ENCODE measurements around the gene GPR153. TPM values are rescaled to one million over a fixed set of nuclear protein-coding genes. Genes with fewer than 3 reads are reported as not detected.

The GPR153 gene
- total and polyA plus RNA-seq, 5 donors from 2014 or later = 0.15 TPM; not detected in 4

- Histone ChIP-seq H3K27me3 (ENCODE audit: control insufficient read depth, insufficient read depth, low read length) (no peaks in the 10 kb centered on the region), H3K9me3 (ENCODE audit: control insufficient read depth in 2 of 2, low read length in 2 of 2) (no peaks in the 10 kb centered on the region), H3K4me3 (ENCODE audit: low read depth, low read length) (no peak overlapping the region), H3K4me1 (ENCODE audit: control insufficient read depth, insufficient read depth, low read length, poor library complexity, severe bottlenecking) (no peaks in the 10 kb centered on the region), H3K27ac (ENCODE audit: insufficient read depth, low read length, poor library complexity, severe bottlenecking) (no peak overlapping the region), H3K36me3 (ENCODE audit: control insufficient read depth, insufficient read depth, low read length) (no peaks in the 10 kb centered on the region)
- Mint-ChIP-seq H3K27me3 (no peaks in the 10 kb centered on the region), H3K36me3 (peaks cover 9% of the 10 kb centered on the region), H3K9me3 (no peaks in the 10 kb centered on the region), H3K4me1 (no peaks in the 10 kb centered on the region), H3K27ac (no peak overlapping the region), H3K4me3 (no peak overlapping the region)
- ATAC-seq (ENCODE audit: low read depth in 2 of 2) = no peak
- DNase-seq = no peak
Observed at GRCh38 chr1:6276811-6277555, 16.1 kb upstream of the GPR153 start.

- Histone ChIP-seq H3K27ac (ENCODE audit: insufficient read depth, low read length, poor library complexity, severe bottlenecking) (no peak overlapping the region), H3K27me3 (ENCODE audit: control insufficient read depth, insufficient read depth, low read length) (no peaks in the 10 kb centered on the region), H3K4me1 (ENCODE audit: control insufficient read depth, insufficient read depth, low read length, poor library complexity, severe bottlenecking) (no peaks in the 10 kb centered on the region), H3K4me3 (ENCODE audit: low read depth, low read length) (no peak overlapping the region), H3K36me3 (ENCODE audit: control insufficient read depth, insufficient read depth, low read length) (no peaks in the 10 kb centered on the region), H3K9me3 (ENCODE audit: control insufficient read depth in 2 of 2, low read length in 2 of 2) (no peaks in the 10 kb centered on the region)
- ATAC-seq (ENCODE audit: low read depth in 2 of 2) = no peak
- Mint-ChIP-seq H3K4me3 (no peak overlapping the region), H3K36me3 (peaks cover 9% of the 10 kb centered on the region), H3K4me1 (no peaks in the 10 kb centered on the region), H3K27ac (no peak overlapping the region), H3K9me3 (no peaks in the 10 kb centered on the region), H3K27me3 (no peaks in the 10 kb centered on the region)
- DNase-seq = no peak
Observed at GRCh38 chr1:6275826-6276782, 15.2 kb upstream of the GPR153 start.

- Histone ChIP-seq H3K27me3 (ENCODE audit: control insufficient read depth, insufficient read depth, low read length) (no peaks in the 10 kb centered on the region), H3K9me3 (ENCODE audit: control insufficient read depth in 2 of 2, low read length in 2 of 2) (no peaks in the 10 kb centered on the region), H3K36me3 (ENCODE audit: control insufficient read depth, insufficient read depth, low read length) (no peaks in the 10 kb centered on the region), H3K4me3 (ENCODE audit: low read depth, low read length) (no peak overlapping the region), H3K27ac (ENCODE audit: insufficient read depth, low read length, poor library complexity, severe bottlenecking) (no peak overlapping the region), H3K4me1 (ENCODE audit: control insufficient read depth, insufficient read depth, low read length, poor library complexity, severe bottlenecking) (no peaks in the 10 kb centered on the region)
- ATAC-seq (ENCODE audit: low read depth in 2 of 2) = no peak
- Mint-ChIP-seq H3K4me3 (no peak overlapping the region), H3K9me3 (no peaks in the 10 kb centered on the region), H3K36me3 (peaks cover 9% of the 10 kb centered on the region), H3K27me3 (no peaks in the 10 kb centered on the region), H3K4me1 (no peaks in the 10 kb centered on the region), H3K27ac (no peak overlapping the region)
- DNase-seq = no peak
Observed at GRCh38 chr1:6274622-6275139, 13.8 kb upstream of the GPR153 start.

GRCh38 chr1:6274102-6274501 is 13.2 kb upstream of the GPR153 start:
- H3K27ac Mint-ChIP-seq = no peak overlapping the region
- H3K36me3 Mint-ChIP-seq = peaks cover 9% of the 10 kb centered on the region
- Histone ChIP-seq H3K4me1 (ENCODE audit: control insufficient read depth, insufficient read depth, low read length, poor library complexity, severe bottlenecking) (no peaks in the 10 kb centered on the region), H3K9me3 (ENCODE audit: control insufficient read depth in 2 of 2, low read length in 2 of 2) (no peaks in the 10 kb centered on the region), H3K27ac (ENCODE audit: insufficient read depth, low read length, poor library complexity, severe bottlenecking) (no peak overlapping the region), H3K4me3 (ENCODE audit: low read depth, low read length) (no peak overlapping the region), H3K36me3 (ENCODE audit: control insufficient read depth, insufficient read depth, low read length) (no peaks in the 10 kb centered on the region), H3K27me3 (ENCODE audit: control insufficient read depth, insufficient read depth, low read length) (no peaks in the 10 kb centered on the region)
- DNase-seq = no peak
- no peak overlapping the region for H3K4me3 Mint-ChIP-seq
- no peak for ATAC-seq (ENCODE audit: low read depth in 2 of 2)
- H3K4me1 Mint-ChIP-seq = no peaks in the 10 kb centered on the region
- no peaks in the 10 kb centered on the region for H3K27me3 Mint-ChIP-seq
- no peaks in the 10 kb centered on the region for H3K9me3 Mint-ChIP-seq

- H3K9me3 Mint-ChIP-seq = no peaks in the 10 kb centered on the region
- Histone ChIP-seq H3K36me3 (ENCODE audit: control insufficient read depth, insufficient read depth, low read length) (no peaks in the 10 kb centered on the region), H3K4me1 (ENCODE audit: control insufficient read depth, insufficient read depth, low read length, poor library complexity, severe bottlenecking) (no peaks in the 10 kb centered on the region), H3K27ac (ENCODE audit: insufficient read depth, low read length, poor library complexity, severe bottlenecking) (no peak overlapping the region), H3K4me3 (ENCODE audit: low read depth, low read length) (no peak overlapping the region), H3K9me3 (ENCODE audit: control insufficient read depth in 2 of 2, low read length in 2 of 2) (no peaks in the 10 kb centered on the region), H3K27me3 (ENCODE audit: control insufficient read depth, insufficient read depth, low read length) (no peaks in the 10 kb centered on the region)
- no peak overlapping the region for H3K27ac Mint-ChIP-seq
- no peak for DNase-seq
- H3K27me3 Mint-ChIP-seq = no peaks in the 10 kb centered on the region
- no peak for ATAC-seq (ENCODE audit: low read depth in 2 of 2)
- no peaks in the 10 kb centered on the region for H3K4me1 Mint-ChIP-seq
- no peak overlapping the region for H3K4me3 Mint-ChIP-seq
- H3K36me3 Mint-ChIP-seq = peaks cover 7% of the 10 kb centered on the region
Observed at GRCh38 chr1:6273380-6273891, 12.5 kb upstream of the GPR153 start.

GRCh38 chr1:6272868-6273267 is 12.0 kb upstream of the GPR153 start:
- H3K9me3 Mint-ChIP-seq = no peaks in the 10 kb centered on the region
- no peaks in the 10 kb centered on the region for H3K4me1 Mint-ChIP-seq
- H3K36me3 ChIP-seq (ENCODE audit: control insufficient read depth, insufficient read depth, low read length) = no peaks in the 10 kb centered on the region
- no peaks in the 10 kb centered on the region for H3K27me3 ChIP-seq (ENCODE audit: control insufficient read depth, insufficient read depth, low read length)
- ATAC-seq (ENCODE audit: low read depth in 2 of 2) = no peak
- peak overlapping the region in 1 of 3 donors; percentile 76 for H3K27ac Mint-ChIP-seq
- peaks cover 3% of the 10 kb centered on the region for H3K36me3 Mint-ChIP-seq
- H3K27ac ChIP-seq (ENCODE audit: insufficient read depth, low read length, poor library complexity, severe bottlenecking) = no peak overlapping the region
- H3K4me3 Mint-ChIP-seq = no peak overlapping the region
- DNase-seq = no peak
- H3K27me3 Mint-ChIP-seq = no peaks in the 10 kb centered on the region
- no peaks in the 10 kb centered on the region for H3K4me1 ChIP-seq (ENCODE audit: control insufficient read depth, insufficient read depth, low read length, poor library complexity, severe bottlenecking)
- H3K4me3 ChIP-seq (ENCODE audit: low read depth, low read length) = no peak overlapping the region
- no peaks in the 10 kb centered on the region for H3K9me3 ChIP-seq (ENCODE audit: control insufficient read depth in 2 of 2, low read length in 2 of 2)

- DNase-seq (no peak), ATAC-seq (ENCODE audit: low read depth in 2 of 2) (no peak)
- no peak overlapping the region for H3K4me3 Mint-ChIP-seq
- Histone ChIP-seq H3K9me3 (ENCODE audit: control insufficient read depth in 2 of 2, low read length in 2 of 2) (no peaks in the 10 kb centered on the region), H3K27me3 (ENCODE audit: control insufficient read depth, insufficient read depth, low read length) (no peaks in the 10 kb centered on the region), H3K36me3 (ENCODE audit: control insufficient read depth, insufficient read depth, low read length) (no peaks in the 10 kb centered on the region), H3K27ac (ENCODE audit: insufficient read depth, low read length, poor library complexity, severe bottlenecking) (no peak overlapping the region), H3K4me3 (ENCODE audit: low read depth, low read length) (no peak overlapping the region), H3K4me1 (ENCODE audit: control insufficient read depth, insufficient read depth, low read length, poor library complexity, severe bottlenecking) (no peaks in the 10 kb centered on the region)
- no peaks in the 10 kb centered on the region for H3K27me3 Mint-ChIP-seq
- H3K27ac Mint-ChIP-seq = no peak overlapping the region
- no peaks in the 10 kb centered on the region for H3K4me1 Mint-ChIP-seq
- H3K9me3 Mint-ChIP-seq = no peaks in the 10 kb centered on the region
- H3K36me3 Mint-ChIP-seq = peaks cover 3% of the 10 kb centered on the region
Observed at GRCh38 chr1:6272452-6272851, 11.6 kb upstream of the GPR153 start.

Data from CD4-positive, CD25-positive, alpha-beta regulatory T cell (primary cell).